DMS153 treated with DMSO at 0.1 percent for 48 hours (cell line): ENCODE results near the gene EIF1AD.
"Not testable (repeated sequence)": the region's sequence is repeated elsewhere in the genome, so short reads cannot be mapped to it uniquely, and the experiment has no call there.

Experiments
- DNase-seq: peaks from one replicate; lab custom pipeline; 2025; ENCODE audit not compliant: unreplicated experiment; lab: John Stamatoyannopoulos, UW

EIF1AD gene

DNA sequence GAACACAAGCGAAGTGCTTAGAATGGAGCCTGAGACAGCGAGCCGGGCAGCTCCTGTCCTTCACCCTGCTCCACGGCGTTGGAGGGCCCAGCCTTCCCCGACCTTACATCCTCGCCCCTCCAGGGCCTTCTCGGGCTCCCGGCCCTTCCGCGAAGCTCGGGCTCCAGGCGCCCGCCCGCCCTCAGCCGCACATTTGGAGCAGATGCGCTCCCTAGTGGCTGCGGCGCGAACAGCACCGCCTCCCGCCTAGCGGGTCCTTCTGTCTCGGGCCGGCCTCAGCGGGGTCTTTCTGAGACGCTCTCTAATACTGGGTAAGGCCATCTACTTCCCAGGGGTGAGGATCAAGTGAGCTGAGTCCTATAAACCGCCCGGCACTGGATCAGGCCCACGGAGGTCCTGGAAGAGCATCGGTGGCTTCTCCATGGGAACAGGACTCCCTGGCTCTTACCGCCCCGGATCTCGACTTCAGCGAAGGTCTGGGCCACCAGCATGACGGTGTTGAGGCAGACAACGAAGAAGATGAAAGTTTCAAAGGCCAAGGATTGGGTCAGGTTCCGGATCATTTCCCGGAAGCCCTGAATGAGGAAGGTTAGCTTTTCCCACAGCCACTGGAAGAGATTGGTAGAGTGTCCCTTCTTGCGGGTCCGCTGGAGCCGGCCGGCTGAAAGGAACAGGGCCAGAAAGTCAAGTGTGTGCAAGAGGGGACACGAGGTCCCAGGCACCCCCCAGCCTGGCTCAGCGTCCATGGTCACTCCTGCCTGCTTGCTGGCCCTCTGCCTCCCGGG is 20.6 kb upstream of the EIF1AD start:
- DNase-seq, result peak; percentile 10

DNA sequence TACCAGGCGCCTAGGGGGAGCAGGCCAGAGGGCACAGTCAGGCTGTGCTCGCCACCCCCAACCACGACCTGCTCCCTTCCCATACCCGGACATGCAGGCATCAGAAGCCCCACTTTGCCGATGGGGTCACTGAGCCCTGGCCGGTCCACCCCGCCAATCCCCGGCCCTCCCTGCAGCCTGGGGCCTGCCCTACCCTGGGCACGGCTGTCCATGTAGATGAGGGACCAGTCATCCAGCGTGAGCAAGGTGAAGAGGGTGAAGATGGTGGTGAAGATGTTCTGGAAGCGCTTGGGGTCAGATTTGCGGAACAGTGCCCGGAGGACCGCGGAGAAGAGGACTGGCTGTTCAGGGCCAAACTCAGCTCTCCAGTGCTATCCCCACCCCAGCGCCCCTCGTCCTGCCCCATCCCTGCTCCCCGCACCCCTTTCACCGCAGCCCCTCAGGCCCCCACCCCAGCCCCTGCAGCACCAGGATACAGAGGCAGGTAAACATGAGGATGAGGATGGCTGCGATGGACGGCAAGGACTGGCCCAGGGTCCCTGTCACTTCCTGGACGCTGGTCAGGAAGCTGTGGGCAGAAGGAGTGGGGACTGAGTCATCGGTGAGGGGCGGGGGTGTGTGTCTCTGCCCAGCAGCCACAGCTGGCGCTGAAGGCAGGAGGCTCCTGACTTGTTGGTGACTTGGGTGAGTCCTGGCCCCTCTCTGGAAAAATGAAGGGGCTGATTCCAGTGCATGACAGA is 18.8 kb upstream of the EIF1AD start:
- no peak for DNase-seq

DNA sequence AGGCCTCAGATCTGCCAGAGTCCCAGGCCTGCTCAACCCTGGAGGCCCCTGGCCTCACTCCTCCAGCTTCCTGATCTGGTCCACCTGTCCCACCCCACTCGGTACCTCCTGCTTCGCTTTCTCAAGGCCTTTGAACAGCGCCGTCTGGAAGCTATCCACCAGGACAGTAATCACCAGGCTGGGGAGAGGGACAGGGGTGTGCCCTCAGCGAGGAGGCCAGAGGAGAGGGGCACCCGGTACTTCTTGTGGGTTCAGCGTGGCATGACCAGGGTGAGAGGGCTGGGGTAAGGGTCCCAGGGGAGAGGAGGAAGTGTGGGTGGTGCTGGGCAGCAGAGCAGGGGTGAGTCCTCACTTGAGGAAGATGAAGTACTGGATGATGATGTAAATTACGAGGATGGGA is 18.3 kb upstream of the EIF1AD start:
- no peak for DNase-seq

DNA sequence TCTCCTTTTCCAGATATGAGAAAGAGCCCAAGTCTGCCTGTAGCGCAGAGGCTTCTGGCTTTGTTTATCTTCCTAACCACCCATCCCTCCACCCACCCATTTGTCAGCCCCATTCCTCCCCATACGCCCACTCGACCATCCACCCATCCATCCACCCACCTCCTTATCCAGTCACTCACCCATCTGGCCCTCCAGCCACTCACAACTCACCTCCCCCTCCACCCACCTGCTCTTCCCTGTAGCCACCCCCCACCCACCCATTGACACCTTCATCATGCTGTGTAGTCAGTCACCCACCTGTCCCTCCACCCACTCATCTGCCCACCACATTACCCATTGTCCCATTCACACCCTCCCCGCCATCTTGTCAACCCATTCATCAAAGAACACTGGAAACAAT is 15.4 kb upstream of the EIF1AD start:
- no peak for DNase-seq

DNA sequence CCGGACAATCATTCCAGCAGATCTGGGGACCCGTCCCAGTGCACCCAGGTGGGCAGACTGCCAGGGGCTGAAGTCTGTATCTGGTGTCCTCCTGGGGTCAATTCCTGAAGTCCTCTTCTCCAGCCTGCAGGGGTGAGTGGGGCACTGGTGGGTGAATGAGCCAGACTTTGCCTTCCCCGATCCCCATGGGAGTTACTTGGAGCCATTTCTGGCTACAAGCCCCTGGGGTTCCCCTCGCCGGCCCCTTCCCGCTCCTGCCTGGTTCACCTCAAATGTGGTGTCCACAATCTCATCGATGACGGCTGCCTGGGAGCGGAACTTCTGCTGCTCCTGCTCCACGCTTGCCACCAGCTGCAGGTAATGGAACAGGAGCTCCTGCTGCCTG is 14.8 kb upstream of the EIF1AD start:
- no peak for DNase-seq

DNA sequence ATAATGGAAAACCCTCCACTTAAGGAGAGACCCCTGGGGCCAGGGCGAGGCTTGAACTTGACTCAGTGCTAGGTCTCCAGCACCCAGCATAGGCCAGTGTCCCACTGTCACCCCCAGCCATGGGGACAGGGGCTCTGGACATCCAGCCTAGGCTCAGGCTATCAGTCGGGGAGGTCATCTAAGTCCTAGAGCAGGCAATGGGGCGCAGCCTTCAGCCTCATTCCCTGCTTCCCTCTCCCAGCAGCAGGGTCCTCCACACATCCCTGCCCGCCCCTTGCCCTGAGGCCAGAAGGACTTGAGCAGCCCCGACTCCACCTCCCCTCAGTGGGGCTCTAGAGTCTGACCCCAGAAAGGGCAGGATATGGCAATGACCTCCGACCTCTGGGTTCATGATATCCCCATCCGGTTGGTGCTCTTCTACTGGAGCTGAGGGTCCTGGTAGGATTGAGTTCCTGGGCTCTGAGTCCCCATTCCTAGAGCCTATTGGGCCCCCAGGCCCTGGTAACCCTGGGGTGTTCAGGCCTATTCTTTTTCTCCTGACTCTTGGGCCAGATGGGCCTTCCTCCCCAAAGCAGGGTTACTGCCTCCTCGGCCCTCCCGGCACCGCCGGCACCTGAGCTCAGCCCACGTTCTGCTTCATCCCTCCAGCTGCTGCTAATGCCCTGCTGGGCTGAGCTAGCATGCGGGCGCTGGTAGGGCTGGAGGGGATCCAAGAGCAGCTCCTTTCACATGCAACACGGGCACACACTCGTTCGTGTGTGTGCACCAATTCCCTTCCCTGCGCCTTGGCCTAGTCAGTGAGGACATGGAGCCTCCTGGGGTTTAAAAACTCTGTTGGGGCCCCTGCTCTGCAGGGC is 14.2 kb upstream of the EIF1AD start:
- DNase-seq, result no peak

DNA sequence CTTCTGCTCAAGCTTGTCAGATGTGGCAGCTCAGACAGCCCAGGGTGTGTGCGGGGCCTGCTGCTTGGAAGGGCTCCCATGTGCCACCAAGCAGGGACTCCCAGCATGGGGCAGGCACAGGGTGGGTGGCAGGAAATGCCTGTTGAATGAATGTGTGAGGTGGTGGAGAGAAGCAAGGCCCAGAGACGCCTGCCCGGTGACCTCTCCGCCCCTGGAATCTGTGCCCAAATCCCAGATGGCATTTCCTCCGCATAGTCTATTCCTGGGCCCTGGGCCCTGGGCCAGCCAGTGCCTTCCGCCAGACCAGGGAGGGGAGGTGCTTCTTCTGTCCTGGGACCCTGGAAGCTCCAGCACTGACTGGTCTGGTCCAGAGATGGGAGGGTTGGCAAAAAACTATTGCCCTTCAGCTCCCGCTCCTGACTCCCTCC is 13.5 kb upstream of the EIF1AD start:
- no peak for DNase-seq

DNA sequence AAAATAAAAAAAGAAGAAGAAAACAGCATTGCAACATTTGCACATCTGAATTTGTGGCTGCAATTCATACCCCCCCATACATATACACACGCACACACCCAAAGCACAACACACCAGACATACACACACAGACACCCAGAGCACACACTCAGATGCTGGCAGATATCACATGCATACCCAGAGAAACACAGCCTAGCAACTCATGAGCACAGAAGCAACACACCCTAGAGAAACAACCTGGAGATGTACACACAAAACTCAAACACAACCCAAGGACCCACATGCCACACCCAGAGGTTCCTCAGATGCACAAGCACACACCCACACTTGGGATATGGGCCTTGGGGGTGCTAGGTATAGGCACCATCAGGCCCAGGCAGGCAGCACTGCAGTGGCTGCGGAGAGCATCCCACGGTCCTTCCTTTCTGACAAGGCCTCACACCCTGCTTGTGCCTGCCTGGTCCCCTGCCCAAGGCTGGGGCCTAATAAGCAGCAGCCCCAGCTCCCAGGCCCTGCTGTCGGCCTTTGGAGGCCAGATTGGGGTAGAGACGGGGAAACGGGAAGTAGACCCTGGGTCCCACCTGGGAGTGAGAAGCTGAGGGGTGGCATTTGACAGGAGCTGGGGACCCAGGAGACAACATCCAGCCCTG is 13.0 kb upstream of the EIF1AD start:
- DNase-seq, result no peak

DNA sequence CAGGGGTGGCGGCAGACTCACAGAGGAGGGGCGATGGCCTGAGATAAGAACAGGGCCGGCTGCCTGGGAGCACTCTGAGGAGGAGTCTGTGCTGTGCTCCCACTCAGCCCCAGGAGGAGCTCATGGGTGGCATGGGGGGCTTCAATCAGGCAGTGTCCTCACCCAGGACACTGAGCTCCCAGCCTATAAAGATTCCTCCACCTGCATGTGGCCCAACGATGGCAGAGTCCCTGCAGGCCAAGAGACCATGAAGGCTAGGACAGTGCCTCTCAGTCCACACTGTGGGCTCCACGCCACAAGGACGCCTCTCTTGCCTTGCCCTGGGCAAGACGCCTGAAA is 11.8 kb upstream of the EIF1AD start:
- no peak for DNase-seq

DNA sequence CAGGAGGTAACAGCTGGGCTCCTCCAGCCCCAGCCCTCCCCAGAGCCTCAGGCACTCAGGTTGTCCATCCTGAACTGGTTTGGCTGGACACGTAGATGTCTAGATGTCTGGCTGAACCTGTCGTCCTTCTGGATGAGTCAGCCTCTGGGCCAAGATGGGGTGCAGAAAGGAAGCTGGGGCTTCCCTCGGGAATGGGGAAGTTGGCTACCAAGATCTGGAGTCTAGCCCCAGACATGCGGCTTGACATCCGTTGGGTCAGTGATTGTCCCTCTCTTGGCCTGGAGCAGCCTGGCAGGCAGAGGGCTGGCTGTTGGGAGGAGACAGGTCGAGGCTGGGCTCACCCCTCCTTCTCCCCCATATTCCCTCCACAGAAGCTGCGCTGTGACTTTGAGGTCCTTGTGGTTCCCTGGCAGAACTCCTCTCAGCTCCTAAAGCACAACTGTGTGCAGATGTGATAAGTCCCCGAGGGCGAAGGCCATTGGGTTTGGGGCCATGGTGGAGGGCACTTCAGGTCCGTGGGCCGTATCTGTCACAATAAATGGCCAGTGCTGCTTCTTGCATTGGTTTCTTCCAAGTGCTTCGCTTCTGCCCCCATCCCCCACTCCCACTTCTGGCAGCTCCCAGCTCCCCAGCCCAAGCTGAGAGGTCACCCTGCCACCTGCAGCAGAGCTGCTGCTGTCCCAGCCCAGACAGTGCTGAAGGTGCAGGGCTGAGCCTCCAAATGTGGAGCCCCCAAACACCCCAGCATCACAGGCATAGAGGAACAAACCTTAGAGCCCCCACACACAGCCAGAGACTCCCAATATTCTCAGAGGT is 11.2 kb upstream of the EIF1AD start:
- DNase-seq, result no peak

DNA sequence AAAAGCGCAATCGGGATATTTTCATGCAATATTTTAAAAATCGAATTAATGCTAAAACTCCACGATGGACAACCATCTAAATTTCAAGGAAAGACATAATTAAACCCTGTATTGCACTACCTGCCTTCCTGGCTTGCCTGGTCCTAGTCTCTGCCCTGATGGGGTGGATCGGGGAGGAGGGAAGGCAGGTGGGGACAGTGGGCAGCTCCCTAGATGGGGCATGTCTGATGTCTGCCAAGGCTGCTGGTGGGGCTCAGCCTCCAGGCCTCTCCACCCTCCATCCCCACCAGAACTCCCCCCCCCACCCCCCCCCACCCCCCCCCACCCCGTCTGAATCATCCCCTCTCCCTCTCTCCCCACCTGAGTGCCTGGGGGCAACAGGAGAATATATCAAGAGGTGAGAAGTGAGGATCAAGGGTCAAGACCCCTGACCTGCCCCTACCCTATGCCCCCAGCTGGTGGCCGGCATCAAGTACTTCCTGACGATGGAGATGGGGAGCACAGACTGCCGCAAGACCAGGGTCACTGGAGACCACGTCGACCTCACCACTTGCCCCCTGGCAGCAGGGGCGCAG is 10.5 kb upstream of the EIF1AD start:
- DNase-seq, result no peak

DNA sequence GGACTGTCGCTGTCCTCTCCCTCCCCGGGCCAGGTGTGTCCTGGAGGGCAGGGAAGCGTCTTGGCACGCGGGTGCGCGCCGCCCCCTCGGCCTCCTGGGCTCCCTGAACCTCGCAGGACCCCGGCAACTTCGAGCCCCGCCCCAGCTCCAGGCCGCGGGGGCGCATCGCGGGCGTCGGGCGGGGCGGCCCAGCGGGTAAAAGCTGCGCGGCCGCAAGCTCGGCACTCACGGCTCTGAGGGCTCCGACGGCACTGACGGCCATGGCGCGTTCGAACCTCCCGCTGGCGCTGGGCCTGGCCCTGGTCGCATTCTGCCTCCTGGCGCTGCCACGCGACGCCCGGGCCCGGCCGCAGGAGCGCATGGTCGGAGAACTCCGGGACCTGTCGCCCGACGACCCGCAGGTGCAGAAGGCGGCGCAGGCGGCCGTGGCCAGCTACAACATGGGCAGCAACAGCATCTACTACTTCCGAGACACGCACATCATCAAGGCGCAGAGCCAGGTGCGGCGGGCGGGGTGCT is 9.9 kb upstream of the EIF1AD start, which contains the start of gene CST6:
TSS of gene CST6 (plus strand) at position 224 of the 519 bp plus-strand sequence. CDS start at position 261, 37 bp downstream.
- no peak for DNase-seq

DNA sequence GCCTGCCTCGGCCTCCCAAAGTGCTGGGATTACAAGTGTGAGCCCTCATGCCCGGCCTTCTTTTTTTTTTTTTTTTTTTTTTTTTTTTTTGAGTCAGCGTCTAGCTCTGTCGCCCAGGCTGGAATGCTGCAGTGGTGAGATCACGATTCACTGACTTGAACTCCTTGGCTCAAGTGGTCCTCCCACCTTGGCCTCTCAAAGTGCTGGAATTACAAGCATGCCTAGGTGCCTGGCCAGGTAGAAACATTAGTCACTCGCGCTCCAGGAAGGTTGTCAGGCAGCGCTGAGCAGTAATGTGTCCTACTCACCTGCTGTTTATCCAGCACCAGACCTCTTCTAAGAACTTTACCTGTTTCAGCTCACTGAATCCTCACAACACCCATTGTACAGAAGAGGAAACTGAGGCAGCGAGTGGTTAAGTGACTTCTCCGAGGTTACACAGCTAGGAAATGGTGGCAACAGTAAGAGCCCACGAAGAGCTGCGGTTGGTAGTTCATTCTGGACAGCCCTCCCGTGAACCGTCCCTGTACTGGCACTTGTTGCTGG is 9.4 kb upstream of the EIF1AD start:
- DNase-seq, result no peak

DNA sequence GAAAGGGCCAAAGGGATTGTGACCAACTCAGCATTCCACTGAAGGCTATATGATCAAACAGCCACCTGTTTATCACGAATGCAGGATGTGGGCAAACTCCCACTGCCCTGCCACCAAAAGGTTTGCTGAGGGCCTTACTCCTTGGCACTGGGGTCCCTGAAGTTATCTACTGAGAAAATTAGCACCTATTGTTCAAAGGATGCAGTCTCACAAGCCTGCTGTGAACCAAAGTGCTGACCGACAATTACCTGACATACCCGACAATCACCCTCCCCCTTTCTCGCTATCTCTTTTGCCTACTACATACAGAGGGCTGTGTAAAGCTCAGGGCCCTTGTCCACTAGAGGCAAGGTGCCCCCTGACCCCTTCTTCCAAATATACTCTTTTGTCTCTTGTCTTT is 8.1 kb upstream of the EIF1AD start:
- DNase-seq, result not testable (repeated sequence)

DNA sequence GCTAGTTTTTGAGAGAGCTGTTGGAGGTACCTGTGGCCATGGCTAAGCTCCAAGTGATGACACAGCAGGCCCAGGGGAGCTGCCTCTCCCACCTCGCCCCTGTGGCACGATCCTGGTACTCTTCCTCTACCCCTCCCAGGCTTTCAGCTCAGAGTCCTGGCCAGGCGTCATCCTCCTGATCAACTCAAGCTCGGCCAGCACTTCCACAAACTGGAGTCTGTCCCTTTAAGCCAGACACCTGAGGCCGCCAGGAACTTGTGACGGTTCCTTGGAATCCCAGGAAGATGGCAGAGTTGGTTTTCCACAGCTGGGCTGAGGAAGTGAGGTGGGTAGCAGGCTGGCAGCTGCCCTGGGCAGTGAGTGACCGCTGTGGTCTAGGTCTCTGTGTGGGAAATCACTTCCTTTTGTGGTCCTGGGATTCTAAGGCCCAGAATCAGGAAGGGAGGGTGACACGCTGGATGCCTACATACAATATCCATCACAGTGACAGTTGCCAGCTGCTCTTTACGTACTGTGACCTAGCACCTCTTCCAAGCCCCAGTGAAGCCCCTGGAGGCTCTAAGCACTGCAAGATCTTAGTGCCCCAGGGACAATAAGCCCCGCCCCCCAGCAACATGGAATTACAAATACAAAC is 6.6 kb upstream of the EIF1AD start:
- DNase-seq, result no peak

DNA sequence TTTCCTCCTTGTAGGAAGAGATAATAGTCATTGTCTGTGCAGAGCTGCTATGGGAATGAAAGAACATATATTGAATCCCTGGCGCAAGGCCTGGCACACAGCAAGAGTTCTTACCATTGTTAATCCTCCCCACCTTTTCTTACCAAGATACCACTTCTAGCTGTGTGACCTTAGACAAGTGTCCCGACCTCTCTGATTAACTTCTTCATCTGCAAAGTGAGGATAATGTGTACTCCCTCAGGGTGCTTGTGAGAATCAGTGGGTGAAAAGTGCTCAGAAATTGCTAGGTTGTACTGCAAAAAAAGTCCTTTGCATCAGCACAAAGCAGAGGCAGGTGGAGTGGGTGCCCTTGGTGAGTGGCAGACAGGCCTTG is 6.1 kb upstream of the EIF1AD start:
- DNase-seq, result no peak

DNA sequence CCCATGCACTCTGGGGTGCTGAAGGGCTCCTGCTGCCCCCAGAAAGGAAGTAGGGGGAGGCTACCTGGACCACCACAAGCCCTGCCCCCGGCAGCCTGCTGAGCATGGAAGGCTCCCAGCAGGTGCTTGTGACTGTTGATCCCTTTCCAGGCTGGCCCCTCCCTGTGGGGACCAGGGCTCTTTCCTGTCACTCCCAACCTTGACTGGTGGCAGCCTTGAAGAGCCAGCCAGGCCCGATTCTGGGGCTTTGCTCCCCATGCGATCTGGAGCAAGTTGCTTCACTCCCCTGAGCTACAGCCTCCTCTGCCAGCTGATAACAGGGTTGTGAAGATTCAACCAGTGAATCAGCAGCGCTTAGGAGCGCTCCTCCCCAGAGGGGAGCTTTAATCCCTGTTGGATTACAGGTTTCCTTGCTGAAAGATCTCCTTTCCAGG is 5.3 kb upstream of the EIF1AD start:
- no peak for DNase-seq

DNA sequence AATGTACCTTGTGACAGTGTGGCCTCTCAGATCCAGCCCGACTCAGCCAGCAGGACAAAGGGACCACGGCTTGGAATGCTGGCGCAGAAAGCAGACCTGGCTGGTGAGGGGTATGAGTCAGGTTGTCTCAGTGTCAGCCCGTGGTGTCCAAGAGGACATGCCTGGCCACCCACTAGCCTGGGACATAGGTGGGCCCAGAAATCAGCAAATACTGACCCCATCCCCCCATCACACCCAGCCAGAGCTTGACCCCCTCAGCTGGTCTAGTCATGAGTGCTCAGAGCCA is 4.9 kb upstream of the EIF1AD start:
- DNase-seq, result no peak
